NB4 (cell line): Measurements from ENCODE around the gene L1CAM.

Source experiments
- DNase-seq: peaks from one replicate; pipeline ENCODE4 v3.0.0; 2010; ENCODE audit warnings: low read depth
- H3K4me3 ChIP-seq: one replicate; pipeline ENCODE4 v1.5.1; 2011; ENCODE audit warnings: mild to moderate bottlenecking, low read depth, low read length, moderate library complexity
- CTCF ChIP-seq: IDR thresholded peaks from one replicate; pipeline ENCODE4 v1.5.1; 2012; ENCODE audit warnings: low read depth, low read length
- MAX ChIP-seq: IDR thresholded peaks from 2 replicates; pipeline ENCODE4 v1.6.1; 2011; ENCODE audit warnings: low read depth, low read length
- MYC ChIP-seq: IDR thresholded peaks from 2 replicates; pipeline ENCODE4 v1.6.1; 2011; ENCODE audit warnings: low read depth, low read length
- POLR2A ChIP-seq: IDR thresholded peaks from 2 replicates; pipeline ENCODE4 v1.6.1; 2011; ENCODE audit warnings: mild to moderate bottlenecking; ENCODE audit not compliant: insufficient read length; ENCODE audit errors: extremely low read depth

Gene L1CAM

GRCh38 chrX:153926552-153926857 is 40.5 kb upstream of the L1CAM start:
- no peak overlapping the region for H3K4me3 ChIP-seq
- no peak for DNase-seq
- TF ChIP-seq MYC: no peak
- TF ChIP-seq POLR2A: no peak
- TF ChIP-seq CTCF: no peak
- no peak for TF ChIP-seq MAX

- peak within 1 kb of the TSS; percentile 69 for H3K4me3 ChIP-seq
- TF ChIP-seq POLR2A (no peak), CTCF (no peak), MYC (no peak), MAX (no peak)
- DNase-seq: no peak
Measured at GRCh38 chrX:153925739-153926551, 40.0 kb upstream of the L1CAM start, which contains the start of gene ARHGAP4. TSS of gene ARHGAP4 (minus strand) at chrX:153926264. CDS start at chrX:153926202, 62 bp downstream.

- H3K4me3 ChIP-seq: no peak overlapping the region
- no peak for DNase-seq
- TF ChIP-seq MAX (no peak), MYC (no peak), CTCF (no peak)
Measured at GRCh38 chrX:153925387-153925738, 39.4 kb upstream of the L1CAM start.

- peak; percentile 87 for DNase-seq
- no peak overlapping the region for H3K4me3 ChIP-seq
- TF ChIP-seq MAX: no peak
- peak; percentile 42 for TF ChIP-seq CTCF
- no peak for TF ChIP-seq MYC
- no peak for TF ChIP-seq POLR2A
Measured at GRCh38 chrX:153924149-153924861, 38.3 kb upstream of the L1CAM start.

- no peak for TF ChIP-seq CTCF
- no peak for TF ChIP-seq POLR2A
- no peak for TF ChIP-seq MAX
- no peak for TF ChIP-seq MYC
- no peak for DNase-seq
- H3K4me3 ChIP-seq: no peak overlapping the region
Measured at GRCh38 chrX:153922932-153923857, 37.2 kb upstream of the L1CAM start.
